GM23248 (cell line): Measurements from ENCODE around the gene TMEM151B. TPM values are rescaled to one million over a fixed set of nuclear protein-coding genes. Genes with fewer than 3 reads are reported as not detected.

Experiments
- DNase-seq: peaks from one replicate; pipeline ENCODE4 v3.0.0-alpha.2; 2015
- H2AFZ ChIP-seq: fragments of 200-600 bp; sonication (generic); 2 replicates; pipeline ENCODE4 v1.6.1; 2016; ENCODE audit warnings: antibody characterized with exemption
- H3F3A ChIP-seq: fragments of 200-600 bp; sonication (generic); 2 replicates; pipeline ENCODE4 v1.6.1; 2016; ENCODE audit warnings: mild to moderate bottlenecking, antibody characterized with exemption, mixed run types; ENCODE audit not compliant: insufficient read depth
- H3K27ac ChIP-seq: fragments of 200-600 bp; sonication (generic); 2 replicates; pipeline ENCODE4 v1.5.1; 2016; ENCODE audit warnings: mild to moderate bottlenecking
- H3K27me3 ChIP-seq: fragments of 200-600 bp; sonication (generic); replicated peaks from 2 replicates; pipeline ENCODE4 v1.6.1; 2016; ENCODE audit warnings: mild to moderate bottlenecking; ENCODE audit not compliant: insufficient read depth
- H3K36me3 ChIP-seq: fragments of 200-600 bp; sonication (generic); 2 replicates; pipeline ENCODE4 v1.6.1; 2016; ENCODE audit warnings: low read depth, mild to moderate bottlenecking
- H3K4me1 ChIP-seq: fragments of 200-600 bp; sonication (generic); 2 replicates; pipeline ENCODE4 v1.6.1; 2016; ENCODE audit warnings: mild to moderate bottlenecking; ENCODE audit not compliant: insufficient read depth
- H3K4me2 ChIP-seq: fragments of 200-600 bp; sonication (generic); one replicate; pipeline ENCODE4 v1.6.1; 2016; ENCODE audit warnings: mild to moderate bottlenecking; ENCODE audit not compliant: unreplicated experiment
- H3K4me3 ChIP-seq: fragments of 200-600 bp; sonication (generic); 2 replicates; pipeline ENCODE4 v1.5.1; 2016; ENCODE audit warnings: mild to moderate bottlenecking
- H3K79me2 ChIP-seq: fragments of 200-600 bp; sonication (generic); 2 replicates; pipeline ENCODE4 v1.6.1; 2016; ENCODE audit warnings: mild to moderate bottlenecking; ENCODE audit not compliant: insufficient read depth
- H3K9ac ChIP-seq: fragments of 200-600 bp; sonication (generic); 2 replicates; pipeline ENCODE4 v1.6.1; 2016; ENCODE audit warnings: mild to moderate bottlenecking
- H3K9me2 ChIP-seq: fragments of 200-600 bp; sonication (generic); 2 replicates; pipeline ENCODE4 v1.6.1; 2016; ENCODE audit warnings: mixed run types, mild to moderate bottlenecking, moderate library complexity; ENCODE audit not compliant: insufficient read depth
- H3K9me3 ChIP-seq: fragments of 200-600 bp; sonication (generic); one replicate; pipeline ENCODE4 v1.6.1; 2017; ENCODE audit warnings: low read depth
- H4K20me1 ChIP-seq: fragments of 200-600 bp; sonication (generic); 2 replicates; pipeline ENCODE4 v1.6.0; 2016; ENCODE audit not compliant: insufficient read depth
- EZH2 ChIP-seq: fragments of 200-600 bp; sonication (generic); IDR thresholded peaks from 2 replicates; pipeline ENCODE4 v1.6.1; 2018; ENCODE audit warnings: antibody characterized with exemption, mild to moderate bottlenecking; ENCODE audit not compliant: insufficient read depth, poor library complexity, severe bottlenecking
- EZH2phosphoT487 ChIP-seq: fragments of 200-600 bp; sonication (generic); IDR thresholded peaks from 2 replicates; pipeline ENCODE4 v1.6.1; 2018; ENCODE audit warnings: antibody characterized with exemption, moderate library complexity, mild to moderate bottlenecking, low read depth; ENCODE audit not compliant: insufficient read depth
- WGBS, 2 experiments: methylation state at CpG; one replicate each; pipeline ENCODE4 v1.1.6; 2015 to 2017; ENCODE audit warnings: low lambda C conversion rate in 2 of 2, low coverage in 1 of 2; ENCODE audit errors: missing lambda C conversion rate in 2 of 2; 5-methylcytosine and 5-hydroxymethylcytosine counted together
- in situ Hi-C: fragments of 300-500 bp; cut with MboI; formaldehyde crosslinking; loops from 2 replicates; pipeline ENCODE4 v1.15.0; 2020
- polyA plus RNA-seq: library from polyadenylated mRNA; unstranded; fragments of >200 nt; fragmentation: Nextera tagmentation; extraction: Ambion mirVana; gene quantifications from 2 replicates; pipeline ENCODE4 v1.2.1, GENCODE V29; 2016
- total RNA-seq: library from RNA; depleted of rRNA; stranded (reverse); fragments of >200 nt; shearing (Covaris generic); gene quantifications from 2 replicates; pipeline ENCODE4 v1.2.3, GENCODE V29; 2014

TMEM151B gene
- total and polyA plus RNA-seq, 2 experiments from 2014 or later = not detected

- Histone ChIP-seq H3K4me3 (no peak overlapping the region), H2AFZ (no peak overlapping the region), H3K79me2 (no peaks in the 10 kb centered on the region), H3K9ac (no peak overlapping the region), H3F3A (no peaks in the 10 kb centered on the region), H3K27ac (no peak overlapping the region), H3K36me3 (no peaks in the 10 kb centered on the region), H3K9me2 (no peaks in the 10 kb centered on the region), H3K27me3 (peaks cover 49% of the 10 kb centered on the region), H3K9me3 (no peaks in the 10 kb centered on the region), H3K4me1 (no peaks in the 10 kb centered on the region), H4K20me1 (no peaks in the 10 kb centered on the region), H3K4me2 (no peak overlapping the region)
- DNase-seq = no peak
- in situ Hi-C loops = loop anchor here (5.0 kb wide), 1 partner anchor 64 kb away; no protein-coding TSS in a partner anchor
- no peak for TF ChIP-seq EZH2phosphoT487
- TF ChIP-seq EZH2 = no peak
- 82 to 83% methylated on average over 23 of the region's 23 CpGs for WGBS, 2 experiments
Observed at GRCh38 chr6:44272999-44273566, 2.8 kb downstream of the TMEM151B start.

GRCh38 chr6:44273617-44274016 is 3.4 kb downstream of the TMEM151B start:
- H3K27me3 ChIP-seq = peaks cover 45% of the 10 kb centered on the region
- H3K9me3 ChIP-seq = no peaks in the 10 kb centered on the region
- H4K20me1 ChIP-seq = no peaks in the 10 kb centered on the region
- H3K4me1 ChIP-seq = no peaks in the 10 kb centered on the region
- DNase-seq = no peak
- 0% methylated on average over 1 of the region's 1 CpG for WGBS, 2 experiments
- no peaks in the 10 kb centered on the region for H3K36me3 ChIP-seq
- TF ChIP-seq EZH2 (no peak), EZH2phosphoT487 (no peak)
- no peak overlapping the region for H2AFZ ChIP-seq
- H3K27ac ChIP-seq = no peak overlapping the region
- H3K9ac ChIP-seq = no peak overlapping the region
- H3K9me2 ChIP-seq = no peaks in the 10 kb centered on the region
- no peak overlapping the region for H3K4me2 ChIP-seq
- H3F3A ChIP-seq = no peaks in the 10 kb centered on the region
- H3K4me3 ChIP-seq = no peak overlapping the region
- in situ Hi-C loops = loop anchor here (5.0 kb wide), 1 partner anchor 64 kb away; no protein-coding TSS in a partner anchor
- H3K79me2 ChIP-seq = no peaks in the 10 kb centered on the region

- TF ChIP-seq EZH2 (no peak), EZH2phosphoT487 (no peak)
- Histone ChIP-seq H3K4me2 (peak overlapping the region; percentile 68), H3K27me3 (peaks cover 29% of the 10 kb centered on the region), H4K20me1 (no peaks in the 10 kb centered on the region), H3K36me3 (no peaks in the 10 kb centered on the region), H3K9me2 (no peaks in the 10 kb centered on the region), H3K79me2 (no peaks in the 10 kb centered on the region), H3K9me3 (no peaks in the 10 kb centered on the region), H2AFZ (peak overlapping the region; percentile 65; the same call in 1 of the 2 replicates), H3K4me3 (peak overlapping the region; percentile 54), H3K9ac (no peak overlapping the region), H3K4me1 (no peaks in the 10 kb centered on the region), H3K27ac (no peak overlapping the region), H3F3A (no peaks in the 10 kb centered on the region)
- no peak for DNase-seq
- in situ Hi-C loops = no loop called here
- 77 to 86% methylated on average over 48 to 53 of the region's 59 CpGs for WGBS, 2 experiments
Observed at GRCh38 chr6:44275271-44275748, 5.1 kb downstream of the TMEM151B start.

GRCh38 chr6:44275749-44276648 is 5.7 kb downstream of the TMEM151B start:
- DNase-seq = peak; percentile 47
- Histone ChIP-seq H3K36me3 (no peaks in the 10 kb centered on the region), H3K9me2 (no peaks in the 10 kb centered on the region), H3K4me1 (no peaks in the 10 kb centered on the region), H4K20me1 (no peaks in the 10 kb centered on the region), H3K4me2 (peak overlapping the region; percentile 68), H3F3A (no peaks in the 10 kb centered on the region), H3K4me3 (peak overlapping the region; percentile 54), H3K79me2 (no peaks in the 10 kb centered on the region), H3K9me3 (no peaks in the 10 kb centered on the region), H3K27ac (no peak overlapping the region), H2AFZ (peak overlapping the region; percentile 65; the same call in 1 of the 2 replicates), H3K27me3 (peaks cover 35% of the 10 kb centered on the region), H3K9ac (no peak overlapping the region)
- TF ChIP-seq EZH2 = no peak
- TF ChIP-seq EZH2phosphoT487 = no peak
- 14 to 19% methylated on average over 48 to 86 of the region's 109 CpGs for WGBS, 2 experiments
- in situ Hi-C loops = no loop called here
